Endometrial microvascular endothelial cells (primary cell): ENCODE results near the gene FAM156A. TPM values are rescaled to one million over a fixed set of nuclear protein-coding genes. Genes with fewer than 3 reads are reported as not detected.
"Not testable (repeated sequence)": the region's sequence is repeated elsewhere in the genome, so short reads cannot be mapped to it uniquely, and the experiment has no call there.

Experiments
- in situ Hi-C: cut with HindIII; loops from 2 replicates; pipeline ENCODE4 v1.10.0; 2017; ENCODE audit warnings: low sequenced_read_pairs, low pct_unique_long_range_greater_than_20kb; ENCODE audit errors: inconsistent ontology term
- total RNA-seq: library from RNA; depleted of rRNA; stranded (reverse); fragments of >200 nt; gene quantifications from one replicate; pipeline ENCODE4 v1.2.3, GENCODE V29; 2015; ENCODE audit errors: inconsistent ontology term

The FAM156A gene, protein sequence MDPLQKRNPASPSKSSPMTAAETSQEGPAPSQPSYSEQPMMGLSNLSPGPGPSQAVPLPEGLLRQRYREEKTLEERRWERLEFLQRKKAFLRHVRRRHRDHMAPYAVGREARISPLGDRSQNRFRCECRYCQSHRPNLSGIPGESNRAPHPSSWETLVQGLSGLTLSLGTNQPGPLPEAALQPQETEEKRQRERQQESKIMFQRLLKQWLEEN
- 6.1 TPM for total RNA-seq

DNA sequence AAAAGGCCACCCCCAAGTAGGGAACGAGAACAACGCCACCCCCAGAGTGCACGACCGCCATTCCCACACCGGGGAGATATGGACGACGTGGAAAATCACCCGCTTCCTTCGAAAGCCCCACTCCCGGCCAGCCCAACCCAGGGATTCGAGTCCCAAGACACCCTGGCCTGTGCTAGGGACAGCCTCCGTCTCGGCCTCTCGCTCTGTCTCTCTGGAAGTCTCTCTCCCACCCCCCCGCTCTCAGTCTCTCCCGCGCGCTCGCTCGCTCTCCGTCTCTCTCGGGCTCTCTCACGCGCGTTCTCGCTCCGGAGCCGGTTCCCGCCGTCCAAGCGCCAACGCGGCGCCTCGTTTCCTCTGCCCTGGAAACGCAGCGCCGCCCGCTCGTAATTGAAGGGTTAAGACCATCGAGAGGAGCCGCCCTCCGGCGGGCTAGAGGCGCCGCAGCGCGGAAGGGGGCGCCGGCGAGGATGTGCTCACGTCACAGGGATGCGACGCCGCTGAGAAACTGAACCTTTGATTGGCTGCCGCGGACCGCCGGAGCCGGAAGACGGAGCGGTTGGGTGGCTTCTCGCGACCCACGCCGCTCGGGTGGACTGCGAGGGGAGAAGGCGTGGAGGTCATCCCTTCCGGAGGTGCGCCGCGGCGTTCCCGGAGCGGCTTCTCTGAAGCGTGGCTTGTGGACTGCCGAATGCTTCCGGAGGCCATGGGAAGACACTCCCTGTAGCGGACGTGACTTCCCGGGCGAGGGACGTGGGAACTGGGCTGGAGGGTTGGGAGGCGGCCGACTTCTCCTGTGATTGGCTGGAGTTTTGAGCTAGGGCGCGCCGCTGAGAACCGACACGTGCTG is at the start of gene FAM156A:
Gene FAM156A, minus strand, starts transcription at position 406 of the 847 bp plus-strand sequence. CDS start 9,930 bp downstream, outside the sequence.
- in situ Hi-C loops = not testable (repeated sequence)

- in situ Hi-C loops = no loop called here
These were observed 47.0 kb upstream of the FAM156A start for GRCh38 chrX:53005327-53005726.

GRCh38 chrX:53004811-53005210 is 46.5 kb upstream of the FAM156A start:
- in situ Hi-C loops = no loop called here

GRCh38 chrX:53004038-53004437 is 45.7 kb upstream of the FAM156A start:
- in situ Hi-C loops = no loop called here

DNA sequence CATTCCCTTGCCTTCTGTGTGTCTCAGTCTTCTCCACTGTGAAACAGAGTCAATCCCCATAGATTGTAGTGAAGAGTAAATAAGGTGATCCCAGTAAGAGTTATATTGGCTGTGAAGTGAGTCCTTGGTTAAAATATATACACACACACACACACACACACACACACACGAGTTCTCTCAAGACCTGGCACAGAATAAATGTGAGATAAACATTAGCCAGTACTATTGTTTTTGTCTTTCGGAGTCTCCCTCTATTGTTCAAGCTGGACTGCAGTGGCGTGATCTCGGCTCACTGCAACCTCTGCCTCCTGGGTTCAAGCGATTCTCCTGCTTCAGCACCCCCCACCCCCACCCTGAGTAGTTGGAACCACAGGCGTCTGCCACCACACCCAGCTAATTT is 44.8 kb upstream of the FAM156A start:
- in situ Hi-C loops = no loop called here

DNA sequence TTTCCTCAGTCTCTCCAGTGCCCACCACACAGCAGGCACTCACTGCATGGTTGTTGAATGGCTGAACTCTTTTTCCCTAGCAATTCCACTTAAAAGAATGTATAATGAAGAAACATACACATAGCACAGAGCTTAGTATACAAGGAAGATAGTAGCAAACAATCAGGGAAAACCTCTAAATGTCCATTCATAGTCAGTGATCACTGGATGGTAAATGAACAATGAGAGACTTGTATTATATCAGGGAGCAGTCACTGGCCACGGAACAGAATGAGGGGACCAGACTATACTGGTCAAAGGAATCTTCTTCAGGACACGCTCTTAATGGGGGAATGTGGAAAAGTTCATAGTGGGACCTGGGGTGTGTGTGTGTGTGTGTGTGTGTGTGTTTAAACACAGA is 43.6 kb upstream of the FAM156A start:
- in situ Hi-C loops = no loop called here

DNA sequence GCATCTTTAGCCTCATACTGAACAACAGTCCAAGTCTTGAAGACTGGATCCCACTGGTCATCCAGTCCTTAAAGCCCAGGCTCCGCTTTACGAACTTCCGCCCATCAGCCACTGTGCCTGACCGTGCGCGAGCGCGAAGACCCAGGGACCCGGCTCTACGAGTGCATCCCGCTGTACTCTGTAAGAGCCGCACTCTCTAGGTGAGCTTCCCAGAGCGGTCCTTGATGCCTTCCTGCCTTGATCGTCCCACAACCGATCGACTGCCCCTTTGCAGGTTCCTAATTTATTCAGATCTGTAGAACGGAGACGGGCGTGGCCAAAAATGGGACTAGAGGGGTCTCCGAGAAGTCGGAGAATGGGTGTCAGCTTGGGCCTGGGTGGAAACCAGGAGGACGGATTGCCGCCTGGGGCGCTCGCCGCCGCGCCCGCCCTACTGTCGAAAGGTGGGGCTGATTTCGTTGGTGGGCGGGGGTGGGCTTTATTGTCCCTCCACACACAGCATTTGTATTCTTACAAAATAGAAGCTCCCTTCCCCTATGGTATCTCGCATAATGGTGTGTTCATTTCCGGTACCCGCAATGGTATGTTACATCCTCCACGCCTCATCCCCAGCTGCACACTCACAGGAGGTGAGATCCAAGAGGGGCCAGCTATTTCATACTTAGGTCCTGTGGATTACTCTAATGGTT is 42.3 kb upstream of the FAM156A start:
- in situ Hi-C loops = no loop called here

GRCh38 chrX:52995987-52996331 is 37.6 kb upstream of the FAM156A start:
- in situ Hi-C loops = no loop called here

GRCh38 chrX:52995135-52995986 is 37.0 kb upstream of the FAM156A start:
- in situ Hi-C loops = no loop called here

DNA sequence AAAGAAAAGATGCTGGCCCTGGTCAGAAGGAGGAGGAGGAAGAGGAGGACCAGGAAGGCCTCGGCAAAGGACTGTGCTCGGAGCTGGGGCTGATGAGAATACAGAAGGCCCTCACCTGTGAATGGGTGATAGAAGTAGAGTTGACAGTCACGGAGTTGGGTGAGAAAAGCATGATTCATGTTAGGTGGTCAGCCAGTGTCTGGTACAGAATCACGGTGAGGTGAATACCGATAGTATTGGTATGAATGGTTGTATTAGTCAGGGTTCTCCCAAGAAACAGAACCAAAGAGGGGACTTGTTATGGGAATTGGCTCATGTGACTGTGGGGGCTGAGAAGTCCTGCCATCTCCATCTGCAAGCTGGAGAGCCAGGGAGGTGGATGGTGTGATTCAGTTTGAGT is 32.5 kb upstream of the FAM156A start:
- in situ Hi-C loops = no loop called here

GRCh38 chrX:52990011-52990631 is 31.8 kb upstream of the FAM156A start:
- in situ Hi-C loops = not testable (repeated sequence)

DNA sequence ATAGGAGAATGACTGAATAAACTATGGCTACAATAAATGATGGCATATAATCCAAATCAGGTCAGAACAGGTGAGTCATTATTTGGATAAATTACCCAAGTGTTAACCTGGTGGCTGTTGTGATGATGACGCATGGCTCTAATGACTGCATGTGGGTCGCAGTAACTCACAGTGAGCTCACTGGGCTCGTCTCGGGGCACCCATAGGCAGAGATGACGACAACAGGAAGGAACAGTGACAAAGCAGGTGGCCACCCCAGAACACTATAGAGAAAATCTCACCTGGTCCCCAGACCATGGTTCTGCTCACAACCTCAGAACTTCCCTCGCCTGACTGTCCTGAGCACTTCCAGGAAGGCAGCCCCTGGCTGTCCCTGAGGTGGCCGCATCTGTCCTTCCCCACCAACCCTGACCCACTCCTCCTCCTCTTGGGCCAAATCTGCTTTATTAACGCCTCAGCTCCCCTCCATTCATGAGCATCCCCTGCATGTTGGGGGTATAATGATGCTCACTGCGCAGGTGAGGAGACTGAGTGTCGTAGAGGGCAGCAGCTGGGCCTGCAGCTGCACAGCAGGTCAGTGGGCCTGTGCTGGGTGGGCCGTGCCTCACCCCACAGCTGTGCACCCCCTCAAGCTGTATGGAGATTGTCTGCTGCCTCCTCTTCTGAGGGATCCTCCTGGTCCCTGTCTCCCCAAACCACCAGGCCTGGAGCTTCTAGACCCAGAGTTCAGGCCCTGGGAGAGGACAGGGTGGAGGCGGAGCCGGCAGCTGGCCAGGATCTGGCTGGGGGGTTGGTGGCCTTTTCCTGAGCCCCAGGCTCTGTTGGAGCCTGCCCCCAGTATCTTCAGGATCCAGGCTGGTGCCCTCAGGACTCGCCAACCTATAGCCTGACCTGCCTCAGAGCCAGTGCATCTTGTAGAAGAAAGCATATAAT is 30.9 kb upstream of the FAM156A start:
- in situ Hi-C loops = no loop called here

GRCh38 chrX:52983321-52984000 is 25.1 kb upstream of the FAM156A start:
- in situ Hi-C loops = no loop called here

DNA sequence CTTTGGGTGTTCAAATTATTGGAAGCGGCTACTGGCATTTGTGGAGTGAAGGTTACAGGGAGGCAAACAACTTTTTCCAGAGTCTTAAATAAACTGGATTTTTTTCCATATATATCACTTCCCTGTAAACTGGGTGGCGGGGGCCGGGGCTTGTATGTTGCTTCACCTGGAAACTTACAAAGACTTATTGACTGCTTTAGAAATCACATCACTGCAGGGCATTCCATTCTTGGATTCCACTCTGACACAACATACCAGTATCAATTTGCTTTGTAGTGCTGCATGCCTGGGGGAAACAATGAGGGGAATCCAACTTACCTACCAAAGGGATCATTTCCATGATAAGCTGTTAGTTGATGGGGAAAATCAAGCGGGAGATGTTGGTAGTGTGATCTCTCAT is 21.7 kb upstream of the FAM156A start:
- in situ Hi-C loops = no loop called here

DNA sequence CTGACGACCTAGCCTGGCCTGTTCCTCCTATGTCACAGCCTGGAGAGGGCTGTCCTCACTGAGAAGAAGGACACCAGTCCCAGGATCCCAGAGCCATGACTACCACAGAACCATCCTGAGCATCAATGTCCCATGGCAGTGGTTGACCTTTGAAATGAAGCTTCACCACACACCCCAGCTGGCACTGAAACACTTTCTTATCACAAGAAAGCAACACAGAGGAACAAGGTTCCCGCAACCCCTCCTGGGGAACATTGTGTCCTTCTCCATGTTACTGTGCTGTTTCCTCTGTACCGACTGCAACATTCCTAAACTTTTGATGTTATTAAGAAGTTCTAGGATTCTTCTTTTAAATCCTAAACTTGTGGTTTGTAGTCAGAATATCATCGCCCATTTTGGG is 21.2 kb upstream of the FAM156A start:
- in situ Hi-C loops = no loop called here

- in situ Hi-C loops = no loop called here
These were observed 19.6 kb upstream of the FAM156A start for GRCh38 chrX:52977953-52978352.

- in situ Hi-C loops = not testable (repeated sequence)
These were observed 17.3 kb upstream of the FAM156A start for GRCh38 chrX:52975576-52975975.
